Tibial artery (tissue), 4 donors: ENCODE measurements around the gene TPD52L3.

Source experiments
- DNase-seq, 2 donors: peaks; one replicate each; pipeline ENCODE4 v3.0.0-alpha.2; 2019
- H3K27ac ChIP-seq, 2 donors: fragments of 200-600 bp; sonication (generic) in 1 of 2; 1 replicate in 1 of 2; 2 replicates in 1 of 2; pipeline ENCODE4 v1.5.1; 2018 to 2019; ENCODE audit warnings: mild to moderate bottlenecking in 1 of 2
- H3K27me3 ChIP-seq, 2 donors: fragments of 200-600 bp; sonication (generic) in 1 of 2; one replicate each; pipeline versions ENCODE4 v1.5.1 to v1.6.0; 2016 to 2019
- H3K36me3 ChIP-seq, 3 donors: fragments of 200-600 bp; sonication (generic) in 2 of 3; one replicate each; pipeline ENCODE4 v1.5.1; 2016 to 2019; ENCODE audit warnings: mild to moderate bottlenecking in 2 of 3
- H3K4me1 ChIP-seq, 4 donors: fragments of 200-600 bp; sonication (generic) in 2 of 4; 1 replicate in 3 of 4; 2 replicates in 1 of 4; pipeline ENCODE4 v1.5.1; 2016 to 2019
- H3K4me3 ChIP-seq, 2 donors: fragments of 200-600 bp; sonication (generic) in 1 of 2; 1 replicate in 1 of 2; 2 replicates in 1 of 2; pipeline ENCODE4 v1.5.1; 2018 to 2019; ENCODE audit warnings: mild to moderate bottlenecking in 2 of 2
- H3K9me3 ChIP-seq, 3 donors: fragments of 200-600 bp; sonication (generic) in 1 of 3; one replicate each; pipeline ENCODE4 v1.5.1; 2016 to 2019
- CTCF ChIP-seq, 2 experiments: fragments of 200-600 bp in 1 of 2; fragments of 450-650 bp in 1 of 2; IDR thresholded peaks; one replicate each; pipeline ENCODE4 v1.5.1; 2017 to 2019; ENCODE audit warnings: antibody characterized with exemption in 2 of 2, mild to moderate bottlenecking in 1 of 2, moderate library complexity in 1 of 2
- intact Hi-C: fragments of 100-400 bp; cut with DNase I; formaldehyde crosslinking; loops from one replicate; pipeline ENCODE4 v1.15.0; 2023; ENCODE audit warnings: low total_unique reads

TPD52L3 gene

GRCh38 chr9:6354072-6354686, 26.0 kb downstream of the TPD52L3 start:
- intact Hi-C loops, result loop anchor here (5.0 kb wide), 1 partner anchor 213 kb away; no protein-coding TSS in a partner anchor
- H3K36me3 ChIP-seq, result no peaks in the 10 kb centered on the region
- H3K4me1 ChIP-seq, result no peaks in the 10 kb centered on the region
- H3K27me3 ChIP-seq, result no peaks in the 10 kb centered on the region
- H3K9me3 ChIP-seq, result no peaks in the 10 kb centered on the region
- no peak for DNase-seq
- no peak overlapping the region for H3K27ac ChIP-seq
- peak; percentile 69 to 72 for TF ChIP-seq CTCF (IDR thresholded peaks at IDR 0.05)
- H3K4me3 ChIP-seq, result no peak overlapping the region

GRCh38 chr9:6355728-6356127, 27.6 kb downstream of the TPD52L3 start:
- intact Hi-C loops, result no loop called here
- Histone ChIP-seq H3K27ac (no peak overlapping the region), H3K27me3 (no peaks in the 10 kb centered on the region), H3K9me3 (no peaks in the 10 kb centered on the region), H3K4me3 (no peak overlapping the region), H3K36me3 (no peaks in the 10 kb centered on the region), H3K4me1 (no peaks in the 10 kb centered on the region)
- no peak for TF ChIP-seq CTCF (IDR thresholded peaks at IDR 0.05)
- DNase-seq, result no peak

- Histone ChIP-seq H3K36me3 (no peaks in the 10 kb centered on the region), H3K4me1 (no peaks in the 10 kb centered on the region), H3K9me3 (no peaks in the 10 kb centered on the region), H3K4me3 (no peak overlapping the region), H3K27me3 (no peaks in the 10 kb centered on the region), H3K27ac (no peak overlapping the region)
- no peak for TF ChIP-seq CTCF (IDR thresholded peaks at IDR 0.05)
- intact Hi-C loops, result no loop called here
- DNase-seq, result no peak
Measured at GRCh38 chr9:6356441-6356840, 28.3 kb downstream of the TPD52L3 start.

GRCh38 chr9:6356904-6357303, 28.7 kb downstream of the TPD52L3 start:
- no peak for DNase-seq
- no peaks in the 10 kb centered on the region for H3K9me3 ChIP-seq
- H3K4me3 ChIP-seq, result no peak overlapping the region
- no peak for TF ChIP-seq CTCF (IDR thresholded peaks at IDR 0.05)
- no peak overlapping the region for H3K27ac ChIP-seq
- H3K4me1 ChIP-seq, result no peaks in the 10 kb centered on the region
- intact Hi-C loops, result no loop called here
- H3K27me3 ChIP-seq, result no peaks in the 10 kb centered on the region
- H3K36me3 ChIP-seq, result no peaks in the 10 kb centered on the region

- Histone ChIP-seq H3K36me3 (no peaks in the 10 kb centered on the region), H3K4me1 (no peaks in the 10 kb centered on the region), H3K4me3 (no peak overlapping the region), H3K27ac (no peak overlapping the region), H3K9me3 (no peaks in the 10 kb centered on the region), H3K27me3 (no peaks in the 10 kb centered on the region)
- no peak for DNase-seq
- intact Hi-C loops, result loop anchor here (10.0 kb wide), 1 partner anchor 297 kb away; no protein-coding TSS in a partner anchor
- TF ChIP-seq CTCF (IDR thresholded peaks at IDR 0.05), result no peak
Measured at GRCh38 chr9:6367128-6367890, 39.1 kb downstream of the TPD52L3 start.
